MM.1S (cell line): ENCODE data around the gene SLC28A1.
"Not testable (repeated sequence)": the region's sequence is repeated elsewhere in the genome, so short reads cannot be mapped to it uniquely, and the experiment has no call there.

Experiments used
- CTCF ChIP-seq: fragments of 300-600 bp; sonication (generic); IDR thresholded peaks from 2 replicates; pipeline ENCODE4 v1.5.1; 2016; ENCODE audit warnings: antibody characterized with exemption, low read length, mixed read lengths
- EZH2 ChIP-seq: fragments of 300-600 bp; sonication (generic); optimal IDR thresholded peaks from 2 replicates; pipeline ENCODE3; 2017; ENCODE audit warnings: low read depth, mild to moderate bottlenecking, antibody characterized with exemption, low read length, mixed read lengths

GRCh38 chr15:84987351-84987750 lies 102.9 kb downstream of the SLC28A1 start:
- not testable (repeated sequence) for TF ChIP-seq EZH2, CTCF
